Measurements from ENCODE around the gene KIF12. TPM values are rescaled to one million over a fixed set of nuclear protein-coding genes. Genes with fewer than 3 reads are reported as not detected.
"Not testable (repeated sequence)": the region's sequence is repeated elsewhere in the genome, so short reads cannot be mapped to it uniquely, and the experiment has no call there.

KIF12 gene
- total and polyA plus RNA-seq, 2 of the 8 experiments (the other 6 are each of a cell fraction or from before 2014, with no cell fraction given): 2.9 to 3.9 TPM

- TF ChIP-seq SP2 (IDR thresholded peaks at IDR 0.05; ENCODE audit: low read length) (no peak), E2F6 (IDR thresholded peaks at IDR 0.05) (no peak), EZH2 (IDR thresholded peaks at IDR 0.05; ENCODE audit: low read depth, low read length, severe bottlenecking) (no peak)
Observed at GRCh38 chr9:114046237-114046755, 52.8 kb downstream of the KIF12 start (continued).

GRCh38 chr9:114043660-114044059 is 55.4 kb downstream of the KIF12 start:
- DNase-seq (ENCODE audit: low read depth in 1 of 2, low spot score in 2 of 2); H3K27me3 ChIP-seq (replicated peaks in 1 of 4; ENCODE audit: control insufficient read depth in 3 of 4, extremely low read depth in 1 of 4, insufficient read depth in 3 of 4, low read length in 3 of 4); H3K79me1 ChIP-seq (ENCODE audit: low read depth, low read length); H2BK120ac ChIP-seq (replicated peaks; ENCODE audit: low read depth, low read length); H3K9ac ChIP-seq (replicated peaks in 1 of 4; ENCODE audit: extremely low read depth in 1 of 4, low read depth in 3 of 4, low read length in 3 of 4); H3K14ac ChIP-seq (ENCODE audit: insufficient read length); H2BK15ac ChIP-seq (ENCODE audit: low read length); H4K5ac ChIP-seq (ENCODE audit: insufficient read length, low read depth, low read length); H3K4ac ChIP-seq (replicated peaks; ENCODE audit: insufficient read length, low read depth, low read length); FAIRE-seq; H3K18ac ChIP-seq (ENCODE audit: extremely low read depth, low read length); H3K79me2 ChIP-seq (ENCODE audit: control insufficient read depth in 1 of 2, insufficient read depth in 2 of 2, low read length in 2 of 2); H3K23ac ChIP-seq (ENCODE audit: insufficient read length); H2AFZ ChIP-seq (ENCODE audit: low read length); H4K8ac ChIP-seq (ENCODE audit: extremely low read depth, insufficient read depth, low read length); H2BK5ac ChIP-seq (ENCODE audit: low read depth, low read length); H2BK12ac ChIP-seq (ENCODE audit: low read depth, low read length); H3K27ac ChIP-seq (ENCODE audit: low read depth, low read length); H3K4me1 ChIP-seq (replicated peaks in 1 of 4; ENCODE audit: control insufficient read depth in 3 of 4, insufficient read depth in 4 of 4, low read length in 3 of 4); H3K4me3 ChIP-seq (ENCODE audit: extremely low read depth in 1 of 4, insufficient read depth in 2 of 4, low read depth in 3 of 4, low read length in 4 of 4); H4K91ac ChIP-seq (replicated peaks; ENCODE audit: insufficient read length, low read length); H3K4me2 ChIP-seq (ENCODE audit: insufficient read depth in 1 of 2, low read depth in 2 of 2, low read length in 2 of 2); H3K9me3 ChIP-seq (ENCODE audit: insufficient read depth in 2 of 2, low read depth in 1 of 2, low read length in 1 of 2); H3K23me2 ChIP-seq (ENCODE audit: low read depth, low read length); H4K20me1 ChIP-seq (replicated peaks in 1 of 2; ENCODE audit: control insufficient read depth in 1 of 2, insufficient read depth in 2 of 2, low read length in 2 of 2); H3K56ac ChIP-seq (replicated peaks; ENCODE audit: insufficient read length, low read depth, low read length); H2BK20ac ChIP-seq (ENCODE audit: low read length); H2AK5ac ChIP-seq (ENCODE audit: low read depth, low read length): not testable (repeated sequence)
- peaks cover under 1 to 13% (median 6%) of the 10 kb centered on the region in 4 experiments; a peak in 6 of 8 replicates for H3K36me3 ChIP-seq (ENCODE audit: control insufficient read depth in 2 of 4, insufficient read depth in 4 of 4, low read length in 3 of 4)
- ChIA-PET CTCF (ENCODE audit: partially characterized antibody) (interaction anchor here (0.9 to 1.5 kb wide), 3 partner anchors 12 to 196 kb away, joined by 3 read pairs; no protein-coding TSS in a partner anchor), POLR2A (ENCODE audit: partially characterized antibody) (interaction anchor here (1.0 kb wide), 1 partner anchor 16 kb away, joined by 3 read pairs; no protein-coding TSS in a partner anchor)

Measured in H1 (cell line).